Measurements from ENCODE around the gene FRMPD1. TPM values are rescaled to one million over a fixed set of nuclear protein-coding genes. Genes with fewer than 3 reads are reported as not detected.

The FRMPD1 gene
- total RNA-seq, 2 experiments from 2014 or later = not detected

- Mint-ChIP-seq H3K27ac (no peak overlapping the region), H3K9me3 (no peaks in the 10 kb centered on the region), H3K4me3 (no peak overlapping the region), H3K4me1 (ENCODE audit: low read depth) (no peaks in the 10 kb centered on the region), H3K36me3 (no peaks in the 10 kb centered on the region), H3K27me3 (peaks cover 31% of the 10 kb centered on the region)
- DNase-seq = no peak
- intact Hi-C loops (cut with micrococcal nuclease) = no loop called here
- ChIA-PET CTCF (no interaction called here), POLR2A (interaction anchor here (0.6 kb wide), 1 partner anchor 158 kb away, joined by 3 read pairs; no protein-coding TSS in a partner anchor)
Measured at GRCh38 chr9:37696528-37696927, 45.8 kb downstream of the FRMPD1 start.

GRCh38 chr9:37700131-37700530, 49.4 kb downstream of the FRMPD1 start:
- Mint-ChIP-seq H3K27ac (no peak overlapping the region), H3K4me1 (ENCODE audit: low read depth) (no peaks in the 10 kb centered on the region), H3K27me3 (peaks cover 12% of the 10 kb centered on the region), H3K36me3 (no peaks in the 10 kb centered on the region), H3K4me3 (no peak overlapping the region), H3K9me3 (no peaks in the 10 kb centered on the region)
- DNase-seq = no peak
- POLR2A ChIA-PET = no interaction called here
- CTCF ChIA-PET = no interaction called here
- intact Hi-C loops (cut with micrococcal nuclease) = no loop called here

- DNase-seq = no peak
- Mint-ChIP-seq H3K36me3 (no peaks in the 10 kb centered on the region), H3K27me3 (peaks cover 6% of the 10 kb centered on the region), H3K9me3 (no peaks in the 10 kb centered on the region), H3K27ac (no peak overlapping the region), H3K4me3 (no peak overlapping the region), H3K4me1 (ENCODE audit: low read depth) (no peaks in the 10 kb centered on the region)
- ChIA-PET CTCF (no interaction called here), POLR2A (no interaction called here)
- intact Hi-C loops (cut with micrococcal nuclease) = no loop called here
Measured at GRCh38 chr9:37700900-37701299, 50.1 kb downstream of the FRMPD1 start.

GRCh38 chr9:37705787-37706186, 55.0 kb downstream of the FRMPD1 start:
- Mint-ChIP-seq H3K27me3 (peaks cover 25% of the 10 kb centered on the region), H3K36me3 (no peaks in the 10 kb centered on the region), H3K27ac (no peak overlapping the region), H3K4me1 (ENCODE audit: low read depth) (peaks cover 8% of the 10 kb centered on the region), H3K9me3 (no peaks in the 10 kb centered on the region), H3K4me3 (no peak overlapping the region)
- no peak for DNase-seq
- ChIA-PET CTCF (no interaction called here), POLR2A (no interaction called here)
- intact Hi-C loops (cut with micrococcal nuclease) = no loop called here

GRCh38 chr9:37706290-37706689, 55.5 kb downstream of the FRMPD1 start:
- H3K4me3 Mint-ChIP-seq = no peak overlapping the region
- no peak for DNase-seq
- no peaks in the 10 kb centered on the region for H3K36me3 Mint-ChIP-seq
- POLR2A ChIA-PET = no interaction called here
- intact Hi-C loops (cut with micrococcal nuclease) = no loop called here
- H3K9me3 Mint-ChIP-seq = no peaks in the 10 kb centered on the region
- peaks cover 8% of the 10 kb centered on the region for H3K4me1 Mint-ChIP-seq (ENCODE audit: low read depth)
- no peak overlapping the region for H3K27ac Mint-ChIP-seq
- H3K27me3 Mint-ChIP-seq = peaks cover 27% of the 10 kb centered on the region
- CTCF ChIA-PET = no interaction called here

GRCh38 chr9:37707748-37708147, 57.0 kb downstream of the FRMPD1 start:
- CTCF ChIA-PET = interaction anchor here (0.7 kb wide), 1 partner anchor 42 kb away, joined by 3 read pairs; no protein-coding TSS in a partner anchor
- DNase-seq = no peak
- POLR2A ChIA-PET = no interaction called here
- Mint-ChIP-seq H3K4me1 (ENCODE audit: low read depth) (peaks cover 8% of the 10 kb centered on the region), H3K27me3 (peaks cover 27% of the 10 kb centered on the region), H3K27ac (no peak overlapping the region), H3K4me3 (no peak overlapping the region), H3K9me3 (no peaks in the 10 kb centered on the region), H3K36me3 (no peaks in the 10 kb centered on the region)
- intact Hi-C loops (cut with micrococcal nuclease) = no loop called here

- DNase-seq = no peak
- CTCF ChIA-PET = no interaction called here
- peaks cover 25% of the 10 kb centered on the region for H3K27me3 Mint-ChIP-seq
- POLR2A ChIA-PET = interaction anchor here (0.7 kb wide), 1 partner anchor 205 kb away, joined by 5 read pairs; no protein-coding TSS in a partner anchor
- peaks cover 8% of the 10 kb centered on the region for H3K4me1 Mint-ChIP-seq (ENCODE audit: low read depth)
- H3K4me3 Mint-ChIP-seq = no peak overlapping the region
- intact Hi-C loops (cut with micrococcal nuclease) = no loop called here
- no peak overlapping the region for H3K27ac Mint-ChIP-seq
- no peaks in the 10 kb centered on the region for H3K36me3 Mint-ChIP-seq
- no peaks in the 10 kb centered on the region for H3K9me3 Mint-ChIP-seq
Measured at GRCh38 chr9:37710046-37710445, 59.3 kb downstream of the FRMPD1 start.

GRCh38 chr9:37715260-37715659, 64.5 kb downstream of the FRMPD1 start:
- DNase-seq = no peak
- intact Hi-C loops (cut with micrococcal nuclease) = no loop called here
- Mint-ChIP-seq H3K9me3 (no peaks in the 10 kb centered on the region), H3K36me3 (no peaks in the 10 kb centered on the region), H3K4me1 (ENCODE audit: low read depth) (no peaks in the 10 kb centered on the region), H3K27ac (no peak overlapping the region), H3K4me3 (no peak overlapping the region), H3K27me3 (peaks cover 6% of the 10 kb centered on the region)
- ChIA-PET POLR2A (interaction anchor here (1.0 kb wide), 1 partner anchor 17 kb away, joined by 4 read pairs; no protein-coding TSS in a partner anchor), CTCF (no interaction called here)

GRCh38 chr9:37715991-37716505, 65.3 kb downstream of the FRMPD1 start:
- no peaks in the 10 kb centered on the region for H3K4me1 Mint-ChIP-seq (ENCODE audit: low read depth)
- no peaks in the 10 kb centered on the region for H3K36me3 Mint-ChIP-seq
- intact Hi-C loops (cut with micrococcal nuclease) = no loop called here
- no peaks in the 10 kb centered on the region for H3K9me3 Mint-ChIP-seq
- ChIA-PET CTCF (no interaction called here), POLR2A (interaction anchor here (1.0 kb wide), 1 partner anchor 16 kb away, joined by 4 read pairs; no protein-coding TSS in a partner anchor)
- no peak overlapping the region for H3K4me3 Mint-ChIP-seq
- H3K27me3 Mint-ChIP-seq = peaks cover 7% of the 10 kb centered on the region
- no peak for DNase-seq
- no peak overlapping the region for H3K27ac Mint-ChIP-seq

- Mint-ChIP-seq H3K9me3 (no peaks in the 10 kb centered on the region), H3K27me3 (peaks cover 8% of the 10 kb centered on the region), H3K4me1 (ENCODE audit: low read depth) (no peaks in the 10 kb centered on the region), H3K4me3 (no peak overlapping the region), H3K36me3 (no peaks in the 10 kb centered on the region), H3K27ac (no peak overlapping the region)
- CTCF ChIA-PET = no interaction called here
- DNase-seq = no peak
- POLR2A ChIA-PET = no interaction called here
- intact Hi-C loops (cut with micrococcal nuclease) = no loop called here
Measured at GRCh38 chr9:37719526-37719925, 68.8 kb downstream of the FRMPD1 start.

- Mint-ChIP-seq H3K4me1 (ENCODE audit: low read depth) (no peaks in the 10 kb centered on the region), H3K4me3 (no peak overlapping the region), H3K9me3 (no peaks in the 10 kb centered on the region), H3K27ac (no peak overlapping the region), H3K27me3 (peaks cover 4% of the 10 kb centered on the region), H3K36me3 (no peaks in the 10 kb centered on the region)
- CTCF ChIA-PET = no interaction called here
- POLR2A ChIA-PET = no interaction called here
- intact Hi-C loops (cut with micrococcal nuclease) = no loop called here
- DNase-seq = no peak
Measured at GRCh38 chr9:37727013-37727412, 76.3 kb downstream of the FRMPD1 start.

- no peak for DNase-seq
- H3K4me1 Mint-ChIP-seq (ENCODE audit: low read depth) = no peaks in the 10 kb centered on the region
- intact Hi-C loops (cut with micrococcal nuclease) = no loop called here
- ChIA-PET POLR2A (no interaction called here), CTCF (interaction anchor here (0.6 to 1.2 kb wide), 2 partner anchors 13 to 19 kb away, joined by 3 to 4 read pairs; no protein-coding TSS in a partner anchor)
- H3K36me3 Mint-ChIP-seq = no peaks in the 10 kb centered on the region
- H3K27me3 Mint-ChIP-seq = peaks cover 4% of the 10 kb centered on the region
- H3K4me3 Mint-ChIP-seq = no peak overlapping the region
- H3K27ac Mint-ChIP-seq = no peak overlapping the region
- H3K9me3 Mint-ChIP-seq = no peaks in the 10 kb centered on the region
Measured at GRCh38 chr9:37729499-37729898, 78.7 kb downstream of the FRMPD1 start.

- POLR2A ChIA-PET = no interaction called here
- H3K36me3 Mint-ChIP-seq = no peaks in the 10 kb centered on the region
- no peaks in the 10 kb centered on the region for H3K4me1 Mint-ChIP-seq (ENCODE audit: low read depth)
- no peaks in the 10 kb centered on the region for H3K9me3 Mint-ChIP-seq
- peaks cover 4% of the 10 kb centered on the region for H3K27me3 Mint-ChIP-seq
- no peak for DNase-seq
- CTCF ChIA-PET = no interaction called here
- intact Hi-C loops (cut with micrococcal nuclease) = no loop called here
- no peak overlapping the region for H3K4me3 Mint-ChIP-seq
- no peak overlapping the region for H3K27ac Mint-ChIP-seq
Measured at GRCh38 chr9:37730256-37730655, 79.5 kb downstream of the FRMPD1 start.
